ENCODE measurements around the gene PDPK1.
"Not testable (repeated sequence)": the region's sequence is repeated elsewhere in the genome, so short reads cannot be mapped to it uniquely, and the experiment has no call there.

The PDPK1 gene

DNA sequence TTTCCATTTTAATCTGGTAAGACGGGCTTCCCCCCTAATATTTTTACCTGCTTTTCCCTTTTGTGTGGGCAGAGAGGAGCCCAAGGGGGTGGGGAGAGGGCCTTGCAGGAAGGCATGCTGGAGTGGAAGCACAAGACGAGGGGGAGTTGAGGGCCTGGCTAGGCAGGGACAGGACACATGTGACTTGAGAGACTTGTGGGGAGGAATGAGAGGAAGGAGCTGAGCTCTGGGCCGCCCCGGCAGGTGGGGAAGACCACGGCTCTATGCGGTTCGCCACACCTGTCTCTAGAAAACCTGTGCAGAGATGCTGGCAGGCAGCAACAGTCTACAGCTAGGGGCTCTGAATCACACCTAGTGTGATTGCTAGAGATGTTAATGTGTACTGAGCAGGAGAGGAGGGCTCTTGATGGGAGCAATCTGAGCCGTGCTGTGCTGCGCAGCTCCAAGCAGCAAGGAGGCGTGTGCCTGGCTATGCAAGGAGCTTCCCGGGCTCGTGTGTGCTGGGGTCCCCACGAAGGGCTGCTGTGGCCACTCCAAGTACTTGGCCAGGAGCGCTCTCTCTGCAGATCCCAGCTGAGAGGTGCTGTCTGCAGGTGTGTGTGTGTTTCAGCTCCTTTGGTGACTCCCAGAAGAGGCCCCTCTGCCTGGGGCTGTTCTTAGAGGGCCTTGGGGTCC lies 50.2 kb downstream of the PDPK1 start:
- no peak for DNase-seq (ENCODE audit: low read depth)

DNA sequence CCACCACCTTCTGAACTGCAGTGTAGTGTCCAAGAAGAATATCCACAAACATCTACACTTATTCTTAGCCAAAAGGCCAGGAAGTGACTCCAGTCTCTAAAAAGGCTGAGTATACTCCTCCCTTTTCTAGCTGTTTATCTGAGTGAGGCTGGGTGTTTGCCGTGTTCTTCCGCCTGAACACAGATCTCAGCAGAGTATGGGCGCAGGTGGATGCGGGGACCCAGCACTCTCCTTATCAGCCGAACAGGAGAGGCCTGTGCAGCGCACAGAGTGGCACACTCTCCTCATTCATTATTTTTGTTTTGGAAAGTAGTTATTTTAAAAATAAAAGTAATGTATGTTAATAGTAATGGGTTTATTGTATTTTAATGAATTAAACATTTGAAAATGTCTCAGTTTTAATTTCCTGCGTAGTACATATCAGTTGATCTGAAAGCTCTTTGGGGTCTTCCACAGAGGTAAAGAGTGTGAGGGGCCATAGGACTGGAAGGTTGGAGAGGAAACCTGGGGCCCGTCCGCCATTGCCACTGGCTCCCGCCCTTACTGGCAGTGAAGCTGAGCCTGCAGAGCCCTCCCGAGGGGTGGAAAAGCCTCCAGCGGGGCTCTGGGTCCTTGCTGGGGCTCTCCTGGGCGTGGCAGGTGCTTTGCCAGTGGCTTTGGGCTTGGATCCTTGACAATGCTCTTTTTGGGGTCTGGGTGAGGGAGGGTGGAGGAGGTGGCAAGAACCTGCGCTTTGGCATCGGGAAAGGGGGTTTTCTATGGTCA lies 53.8 kb downstream of the PDPK1 start:
- no peak for DNase-seq (ENCODE audit: low read depth)

DNA sequence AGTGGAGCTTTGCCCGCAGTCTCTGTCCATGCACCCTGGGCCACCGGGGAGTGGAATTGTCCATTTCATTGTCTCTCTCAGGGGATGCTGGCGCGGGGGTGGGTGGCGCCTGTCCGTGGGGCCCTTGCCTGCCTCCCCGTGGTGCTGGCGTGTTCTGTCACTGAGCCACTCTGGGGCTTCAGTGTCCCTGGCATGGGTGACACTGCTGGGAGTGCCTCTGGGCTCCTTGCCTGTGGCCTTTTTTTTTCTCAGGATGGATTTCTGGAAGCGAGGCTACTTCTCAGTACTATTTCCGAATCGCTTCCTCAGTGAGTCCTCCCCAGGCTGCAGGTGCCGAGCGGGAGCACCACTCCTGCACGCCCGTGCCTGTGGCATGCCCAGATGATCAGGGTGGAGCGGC lies 55.0 kb downstream of the PDPK1 start:
- no peak for DNase-seq (ENCODE audit: low read depth)

DNA sequence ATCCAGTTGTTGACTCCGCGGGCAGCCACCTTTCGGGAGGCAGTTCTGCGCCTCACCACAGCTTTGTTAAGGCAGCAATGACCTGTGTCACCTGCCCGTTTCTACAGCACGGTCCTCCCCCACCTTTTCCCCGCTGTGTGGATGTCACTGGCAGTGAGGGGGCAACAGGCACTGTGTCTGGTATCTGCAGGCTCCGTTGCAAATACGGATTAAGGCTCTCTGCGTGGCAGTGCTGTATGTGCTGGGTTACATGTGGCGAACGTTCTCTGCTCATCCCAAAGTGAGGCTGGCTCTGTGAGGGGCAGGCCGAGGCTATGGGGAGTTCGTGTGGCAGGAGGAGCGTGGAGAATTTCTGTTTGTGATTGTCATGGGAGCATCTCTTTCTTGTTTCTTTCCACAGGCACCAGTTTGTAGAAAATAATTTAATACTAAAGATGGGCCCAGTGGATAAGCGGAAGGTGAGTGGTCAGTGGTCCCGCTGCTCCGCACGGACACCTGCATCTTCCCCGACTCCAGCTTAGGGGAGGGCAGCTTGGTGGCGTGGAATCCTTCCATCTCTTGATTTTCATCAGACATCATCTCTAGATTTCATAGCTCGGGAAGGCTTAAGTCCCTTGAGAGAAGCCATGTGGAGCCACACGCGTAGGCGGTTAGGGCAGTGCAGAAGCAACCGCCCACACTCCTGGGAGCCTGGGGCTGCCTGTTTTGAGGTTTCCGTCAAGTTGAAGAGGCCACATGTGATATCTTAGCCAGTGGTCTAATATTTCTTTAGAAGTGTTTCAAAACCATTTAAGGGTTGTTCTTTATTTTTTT lies 57.8 kb downstream of the PDPK1 start:
- no peak for DNase-seq (ENCODE audit: low read depth)

DNA sequence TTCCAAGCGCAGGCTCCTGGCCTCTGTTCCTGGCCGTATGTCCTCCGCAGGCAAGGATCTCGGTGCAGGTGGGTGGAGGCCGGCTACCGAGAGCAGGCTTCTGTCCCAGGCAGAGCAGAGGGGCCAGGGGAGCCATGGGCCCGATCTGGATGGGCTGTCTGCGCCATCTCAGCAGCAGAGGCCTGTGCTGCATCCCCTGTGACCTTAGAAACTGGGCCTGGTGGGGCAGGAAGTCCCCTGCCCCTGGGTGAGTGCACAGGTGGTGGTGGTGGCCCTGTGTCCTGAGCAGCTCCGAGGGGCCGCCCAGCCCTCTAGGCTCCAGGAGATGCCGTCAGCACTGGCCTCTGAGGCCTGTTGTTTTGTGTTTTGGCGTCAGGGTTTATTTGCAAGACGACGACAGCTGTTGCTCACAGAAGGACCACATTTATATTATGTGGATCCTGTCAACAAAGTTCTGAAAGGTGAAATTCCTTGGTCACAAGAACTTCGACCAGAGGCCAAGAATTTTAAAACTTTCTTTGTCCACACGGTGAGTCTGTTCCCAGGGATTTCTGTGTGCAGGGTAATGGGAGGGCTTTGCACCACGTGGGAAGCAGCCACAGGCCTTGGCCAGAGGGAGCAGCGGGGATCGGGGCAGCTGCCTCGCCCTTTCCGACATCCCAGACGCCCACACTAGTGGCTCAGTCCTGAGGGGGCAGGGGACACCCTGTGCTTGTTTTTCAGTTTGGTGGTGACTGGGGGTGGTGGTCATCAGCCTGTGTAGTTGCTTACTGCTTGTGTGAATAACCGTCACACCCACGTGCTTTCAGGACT lies 59.1 kb downstream of the PDPK1 start:
- no peak for DNase-seq (ENCODE audit: low read depth)

DNA sequence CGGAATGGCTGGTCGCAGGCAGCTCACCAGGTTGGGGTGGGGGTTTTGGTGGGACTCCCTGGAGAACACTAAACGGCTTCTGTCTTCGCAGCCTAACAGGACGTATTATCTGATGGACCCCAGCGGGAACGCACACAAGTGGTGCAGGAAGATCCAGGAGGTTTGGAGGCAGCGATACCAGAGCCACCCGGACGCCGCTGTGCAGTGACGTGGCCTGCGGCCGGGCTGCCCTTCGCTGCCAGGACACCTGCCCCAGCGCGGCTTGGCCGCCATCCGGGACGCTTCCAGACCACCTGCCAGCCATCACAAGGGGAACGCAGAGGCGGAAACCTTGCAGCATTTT lies 59.7 kb downstream of the PDPK1 start:
- no peak for DNase-seq (ENCODE audit: low read depth)

DNA sequence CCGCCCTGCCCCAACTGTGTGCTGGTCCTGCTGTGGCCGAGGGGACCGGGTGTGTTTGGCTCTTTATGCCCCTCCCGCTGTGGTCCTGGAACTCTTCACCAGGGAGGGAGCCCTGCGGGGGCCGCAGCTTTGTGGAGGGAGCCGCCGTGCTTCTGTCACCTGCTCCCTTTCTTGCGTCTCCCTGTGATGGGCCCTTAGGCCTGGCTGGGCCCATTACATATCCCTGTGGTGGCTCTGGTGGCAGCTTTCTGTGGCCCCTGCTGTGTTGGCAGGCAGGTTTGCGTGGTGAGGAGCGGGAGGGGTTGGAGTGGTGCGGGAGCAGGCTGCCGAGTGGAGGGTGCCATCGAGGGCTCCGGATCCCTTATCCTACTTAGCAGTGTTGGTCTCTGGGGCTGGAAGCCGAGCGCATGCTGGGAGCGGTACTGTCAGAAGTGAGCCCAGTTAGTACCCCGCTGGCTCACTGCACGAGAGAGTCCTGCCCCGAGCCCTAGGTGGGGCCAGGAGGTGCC lies 60.4 kb downstream of the PDPK1 start:
- DNase-seq (ENCODE audit: low read depth), result no peak

DNA sequence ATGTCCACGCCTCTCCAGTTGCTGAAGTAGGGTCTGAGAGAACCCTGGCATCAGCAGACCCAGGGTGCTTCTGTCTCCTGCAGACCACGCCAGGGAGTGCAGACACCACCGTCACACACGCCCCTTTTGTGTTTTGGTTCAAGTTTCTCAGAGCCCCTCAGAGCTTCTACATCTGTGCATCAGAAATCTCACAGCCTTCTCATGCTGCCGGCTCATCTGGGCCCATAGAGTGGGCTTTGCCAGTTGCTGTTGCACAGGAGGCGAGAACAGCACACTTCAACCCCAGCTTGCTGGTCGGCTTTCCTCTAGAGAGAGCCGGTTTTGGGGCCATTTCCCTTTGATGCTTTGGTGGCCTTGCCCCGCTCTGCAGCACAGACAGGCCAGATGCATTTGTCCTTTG lies 60.9 kb downstream of the PDPK1 start:
- DNase-seq (ENCODE audit: low read depth), result no peak

DNA sequence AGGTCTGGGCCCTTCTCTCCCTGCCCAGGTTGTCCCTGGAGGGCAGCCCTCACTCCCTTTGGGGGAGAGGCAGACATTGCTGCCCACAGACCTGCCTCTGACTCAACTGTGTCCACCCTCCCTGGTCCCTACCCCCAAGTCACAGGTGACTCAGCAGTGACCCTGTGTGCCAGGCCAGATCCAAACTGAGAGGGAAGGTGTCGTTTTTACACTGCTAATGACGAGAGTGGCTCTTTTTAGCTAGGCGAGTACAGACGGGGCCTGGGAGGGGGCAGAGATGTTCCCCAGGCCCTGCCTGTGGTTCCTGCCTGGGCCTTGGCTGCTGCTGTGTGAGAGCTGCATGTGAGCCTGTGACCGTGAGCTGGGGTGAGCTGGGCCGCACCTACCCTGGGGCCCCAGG lies 61.3 kb downstream of the PDPK1 start:
- DNase-seq (ENCODE audit: low read depth), result not testable (repeated sequence)

DNA sequence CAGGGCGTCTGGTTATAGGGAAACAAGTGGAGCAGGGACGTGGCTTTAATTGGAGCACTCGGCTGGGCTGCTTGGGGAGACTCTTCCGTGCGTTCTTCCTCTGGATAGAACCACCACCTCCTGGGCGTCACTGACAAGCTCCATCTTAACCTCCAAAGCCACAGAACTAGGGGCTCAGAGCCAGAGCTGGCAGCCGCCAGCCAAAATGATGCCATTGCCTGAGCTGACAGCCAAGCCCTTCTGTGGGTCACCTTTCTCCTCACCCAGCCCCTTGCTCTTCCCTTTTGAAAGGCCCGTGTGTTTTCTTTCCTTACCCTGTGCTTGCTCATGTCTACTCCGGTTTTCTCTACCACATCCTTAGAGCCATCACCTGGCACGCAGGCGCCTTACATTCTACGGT lies 62.0 kb downstream of the PDPK1 start:
- DNase-seq (ENCODE audit: low read depth), result not testable (repeated sequence)

DNA sequence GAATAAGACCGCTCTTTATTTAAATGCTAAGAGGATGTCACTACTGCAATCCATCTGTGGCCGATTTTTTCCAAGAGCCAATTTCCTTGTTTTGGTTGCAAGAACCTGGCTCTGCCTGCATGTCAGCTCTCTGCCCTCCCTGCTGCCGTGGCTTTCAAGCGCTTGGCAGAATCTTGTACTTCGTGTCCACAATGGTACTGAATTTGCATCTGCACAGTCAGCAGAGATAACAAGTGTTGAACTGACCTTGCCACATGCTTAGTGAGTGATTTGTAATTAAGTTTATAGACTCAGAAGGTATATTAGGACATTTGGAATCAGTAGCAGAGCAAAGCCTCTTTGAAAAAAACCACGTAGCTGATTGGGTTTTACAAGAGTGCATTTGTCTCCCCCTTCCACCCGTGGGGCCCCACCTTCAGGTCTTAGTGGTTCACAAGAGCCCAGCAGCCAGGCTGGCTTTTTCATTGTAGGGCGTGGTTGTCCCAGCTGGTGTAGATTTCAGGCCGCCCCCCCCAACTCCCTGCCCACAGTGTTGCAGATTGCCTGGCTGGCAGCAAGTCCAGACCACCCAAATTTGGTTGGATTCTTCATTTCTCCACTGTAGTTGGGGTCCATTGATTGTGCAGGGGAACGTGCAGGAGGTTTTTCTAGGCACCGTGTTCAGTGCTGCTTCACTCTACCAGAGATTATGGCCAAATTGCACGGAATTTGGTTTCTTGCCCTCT lies 63.6 kb downstream of the PDPK1 start:
- not testable (repeated sequence) for DNase-seq (ENCODE audit: low read depth)

DNA sequence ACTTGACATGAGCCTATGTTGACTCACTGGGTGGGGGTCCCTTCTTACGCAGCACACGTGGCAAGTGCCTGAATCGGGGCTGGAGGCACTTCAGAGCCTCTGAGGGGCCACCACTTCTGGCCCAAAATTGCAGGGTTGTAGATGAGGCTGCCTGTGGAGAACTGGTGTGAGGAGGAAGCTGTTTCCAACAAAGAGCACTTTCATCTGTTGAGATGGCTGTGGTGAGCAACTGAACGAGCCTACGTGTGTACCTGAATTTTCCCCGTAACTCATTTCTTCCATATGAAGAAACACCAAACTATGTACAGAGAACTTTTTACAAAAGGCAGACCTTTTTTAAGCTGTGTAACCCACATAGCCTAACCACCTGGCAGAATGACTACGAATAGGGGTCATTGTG lies 64.4 kb downstream of the PDPK1 start:
- not testable (repeated sequence) for DNase-seq (ENCODE audit: low read depth)

DNA sequence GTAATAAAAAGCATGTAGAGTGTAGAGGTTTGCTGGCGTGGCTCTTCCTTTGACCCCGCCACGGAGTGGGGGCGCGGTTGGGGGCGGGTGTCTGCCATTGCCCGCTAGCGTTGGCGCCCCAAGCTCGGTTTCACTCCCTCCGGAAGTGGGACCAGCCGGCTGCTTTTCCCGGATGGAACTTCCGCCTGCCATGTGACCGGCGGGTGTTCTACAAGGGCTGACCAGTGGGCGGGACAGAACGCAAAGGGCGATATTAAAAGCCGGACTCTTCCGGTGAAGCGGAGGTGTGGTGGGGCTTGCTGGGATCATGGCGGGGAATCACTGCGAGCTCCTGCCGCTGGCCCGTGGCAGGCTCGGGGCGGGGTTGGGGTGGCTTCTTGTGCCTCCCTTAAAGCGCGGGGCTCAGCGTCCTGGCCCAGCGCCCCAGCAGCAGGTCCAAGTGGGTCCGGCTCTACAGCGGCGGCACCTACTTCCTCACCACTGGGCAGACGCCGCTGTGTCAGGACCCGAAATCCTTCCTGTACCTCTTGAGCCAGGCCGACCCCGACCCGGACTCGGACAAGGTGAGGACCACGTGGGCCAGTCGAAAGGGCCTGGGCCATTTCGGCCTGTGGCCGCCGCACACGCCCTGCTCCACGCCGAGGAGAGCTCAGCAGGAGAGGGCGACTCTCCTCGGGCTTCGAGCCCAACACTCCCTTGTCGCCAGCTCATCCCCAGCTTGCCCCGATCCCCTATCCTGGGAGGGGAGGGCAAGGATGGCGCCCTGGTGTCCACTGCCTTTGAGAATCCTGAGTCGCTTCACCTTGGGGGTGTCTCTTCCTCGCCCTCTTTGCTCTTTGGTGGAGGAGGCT lies 65.6 kb downstream of the PDPK1 start:
- peak; percentile 95 for DNase-seq (ENCODE audit: low read depth)

DNA sequence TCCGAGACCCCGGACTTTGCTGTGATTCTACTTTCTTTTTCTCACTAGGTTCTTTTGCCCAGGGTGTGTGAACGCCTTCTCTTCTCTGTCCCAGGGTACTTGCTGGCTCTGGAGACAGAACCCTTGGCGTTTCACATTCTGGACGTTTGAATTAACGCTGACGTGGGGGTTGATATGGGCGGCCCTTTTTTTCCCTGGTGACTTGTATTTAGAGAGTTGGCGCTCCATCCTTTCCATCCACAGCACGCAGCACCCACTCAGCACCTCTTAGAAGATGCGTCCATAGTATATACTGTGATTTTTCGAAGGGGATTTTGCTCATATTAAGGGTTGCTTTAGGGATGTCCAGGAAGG lies 66.2 kb downstream of the PDPK1 start:
- DNase-seq (ENCODE audit: low read depth), result not testable (repeated sequence)

DNA sequence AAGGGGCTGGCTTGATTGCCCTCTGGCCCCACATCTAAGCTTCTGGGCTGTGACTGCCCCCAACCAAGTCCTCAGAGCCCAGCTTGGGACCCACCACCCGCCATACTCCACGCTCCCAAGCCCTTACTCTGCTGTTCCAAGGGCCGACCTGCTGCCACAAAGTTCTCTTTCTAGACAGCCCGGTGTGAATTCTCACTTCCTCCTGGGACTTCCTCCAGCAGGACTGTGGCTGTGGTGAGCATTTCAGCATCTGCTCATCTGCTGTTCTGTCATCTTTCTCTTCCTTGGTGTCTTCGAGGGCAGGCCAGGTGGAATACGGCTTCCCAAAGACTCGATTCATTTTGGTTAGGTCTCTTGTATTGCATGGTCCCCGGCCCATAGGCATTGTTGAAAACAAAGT lies 69.0 kb downstream of the PDPK1 start:
- DNase-seq (ENCODE audit: low read depth), result not testable (repeated sequence)

DNA sequence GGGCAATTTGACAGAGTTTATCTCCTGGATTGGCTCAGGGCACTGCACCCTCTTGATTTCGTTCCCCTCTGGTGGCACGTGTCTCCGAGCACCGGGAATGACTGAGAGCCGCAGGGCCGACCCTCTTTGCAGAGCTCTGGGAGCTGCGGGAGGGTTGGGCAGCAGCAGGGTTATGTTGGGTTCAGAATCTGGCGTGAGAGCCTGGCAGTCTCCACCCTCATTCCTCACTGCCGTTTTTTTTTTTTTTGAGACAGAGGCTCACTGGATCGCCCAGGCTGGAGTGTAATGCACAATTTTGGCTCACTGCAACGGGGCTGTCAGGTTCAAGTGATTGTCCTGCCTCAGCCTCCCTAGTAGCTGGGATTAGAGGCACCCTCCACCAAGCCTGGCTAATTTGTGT lies 71.5 kb downstream of the PDPK1 start:
- not testable (repeated sequence) for DNase-seq (ENCODE audit: low read depth)

DNA sequence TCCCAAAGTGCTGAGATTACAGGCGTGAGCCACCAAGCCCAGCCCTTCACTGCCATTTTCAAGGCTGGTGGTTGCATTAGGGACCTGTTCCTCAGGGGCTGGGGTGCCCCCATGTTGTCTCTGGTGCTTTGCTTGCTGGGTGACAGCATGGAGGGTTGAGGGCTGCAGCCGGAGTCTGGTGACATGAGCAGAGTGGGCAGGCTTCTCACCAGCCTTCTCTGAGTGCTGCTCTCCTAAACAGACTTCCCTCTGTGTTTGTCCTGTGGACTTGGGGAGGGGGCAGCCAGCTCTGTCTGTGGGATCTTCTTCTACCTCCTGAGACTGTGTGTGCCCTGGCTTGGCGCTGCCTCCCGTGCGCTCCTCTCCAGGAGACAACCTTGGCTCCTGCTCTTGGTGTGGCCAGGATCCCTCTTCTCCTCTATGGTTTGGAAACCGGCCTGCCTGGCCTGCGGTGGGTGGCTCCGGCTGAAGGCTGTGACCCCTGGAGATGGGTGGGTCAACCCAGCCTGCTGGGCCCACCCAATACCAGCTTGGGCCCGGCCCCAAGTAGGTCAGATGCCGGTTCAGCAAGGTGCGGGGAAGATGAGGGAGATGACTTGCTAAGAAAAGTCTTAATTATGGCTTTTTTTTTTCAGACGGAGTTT lies 72.1 kb downstream of the PDPK1 start:
- DNase-seq (ENCODE audit: low read depth), result no peak

DNA sequence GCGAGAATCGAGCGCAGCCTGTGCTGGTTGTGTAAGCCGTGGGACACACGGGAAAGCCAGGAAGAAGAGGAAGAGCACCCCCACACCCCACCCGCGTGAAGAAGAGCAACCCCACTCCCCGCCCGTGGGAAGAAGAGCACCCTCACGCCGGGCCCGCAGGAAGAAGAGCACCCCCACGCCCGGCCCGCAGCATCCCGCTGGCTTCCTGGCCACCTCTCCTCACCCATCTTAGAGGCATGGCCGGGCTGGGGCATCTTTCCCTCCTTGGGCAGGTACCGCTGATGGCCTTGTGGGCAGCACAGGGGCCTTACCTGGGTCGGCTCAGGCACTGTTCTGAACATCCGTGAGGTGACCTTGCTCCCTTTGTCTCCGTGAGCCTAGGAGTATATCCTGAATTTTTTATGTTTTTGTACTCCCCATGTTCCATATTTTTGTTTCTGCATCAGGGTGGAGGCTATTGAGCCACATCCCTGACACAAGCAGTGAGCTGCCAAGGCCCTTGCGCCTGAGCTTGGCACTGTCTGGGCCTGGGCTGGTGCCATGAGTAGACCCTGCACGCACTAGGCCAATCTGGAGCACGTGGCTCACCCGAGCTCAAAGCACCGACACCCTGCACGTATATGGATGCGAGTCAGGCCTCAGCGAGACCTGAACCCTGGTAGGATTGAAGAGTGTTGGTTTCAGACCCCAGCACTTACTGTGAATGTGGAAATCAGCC lies 73.1 kb downstream of the PDPK1 start:
- no peak for DNase-seq (ENCODE audit: low read depth)

DNA sequence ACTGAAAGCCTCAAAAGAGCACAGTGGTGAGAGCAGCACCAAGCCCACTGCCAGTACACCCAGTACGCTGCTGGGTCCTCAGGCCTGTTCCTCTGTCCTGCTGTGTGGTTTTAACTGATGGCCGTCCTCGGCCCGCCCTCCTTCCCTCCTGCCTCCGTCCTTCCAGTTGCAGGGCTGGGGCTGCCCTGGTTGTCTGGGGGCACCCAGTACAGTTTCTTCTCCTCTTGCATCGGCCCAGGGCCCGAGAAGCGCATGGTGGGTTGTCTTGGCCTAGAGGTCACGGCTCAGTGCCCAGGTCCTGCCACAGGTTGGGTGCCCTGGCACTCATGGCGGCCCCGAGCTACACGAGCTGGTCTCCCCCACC lies 73.7 kb downstream of the PDPK1 start:
- DNase-seq (ENCODE audit: low read depth), result no peak
